ENCODE data around the gene NBAS.

- no peak for TF ChIP-seq FOXK1 (CRISPR knock-in tag; IDR thresholded peaks at IDR 0.05; ENCODE audit: borderline replicate concordance, low read depth)
- TF ChIP-seq CTCF (CRISPR knock-in tag; IDR thresholded peaks at IDR 0.05): no peak
- TF ChIP-seq SMARCC2 (IDR thresholded peaks at IDR 0.05): no peak
- TF ChIP-seq RBFOX2 (IDR thresholded peaks at IDR 0.05; ENCODE audit: low read depth, low read length): no peak
- TF ChIP-seq DDIT3 (CRISPR knock-in tag; IDR thresholded peaks at IDR 0.05): no peak
- TF ChIP-seq ZNF678 (CRISPR knock-in tag; IDR thresholded peaks at IDR 0.05): no peak
Measured at GRCh38 chr2:15504882-15505663, 56.1 kb downstream of the NBAS start.

Data from HepG2 (cell line).